Panc1 (cell line): ENCODE results near the gene PRRC2C. TPM values are rescaled to one million over a fixed set of nuclear protein-coding genes. Genes with fewer than 3 reads are reported as not detected.

Source experiments
- ATAC-seq: fragments of 200-7000 bp; cut with Tn5 transposase; 2 replicates; pipeline ENCODE4 v1.9.1; 2020; ENCODE audit warnings: mild to moderate bottlenecking, moderate library complexity
- BruUV-seq: library from RNA; stranded (reverse); fragments of 400-500 nt; replicated peaks from 2 replicates; lab custom pipeline; 2021; lab: Mats Ljungman, UMichigan
- CTCF ChIA-PET: fragments of 300-600 bp; sonication (Branson Sonifier 250); formaldehyde crosslinking; loops from one replicate; lab custom pipeline; 2022; ENCODE audit warnings: antibody characterized with exemption; lab: Charles Lee
- POLR2A ChIA-PET: fragments of 300-600 bp; sonication (Branson Sonifier 250); formaldehyde crosslinking; loops from one replicate; lab custom pipeline; 2022; ENCODE audit warnings: antibody characterized with exemption; lab: Charles Lee
- DNase-seq: peaks from one replicate; pipeline ENCODE4 v3.0.0-alpha.2; 2010; ENCODE audit warnings: low read depth, low spot score
- H3K27ac ChIP-seq: 2 replicates; pipeline ENCODE4 v1.5.1; 2011; ENCODE audit warnings: mild to moderate bottlenecking, low read length, inconsistent platforms
- H3K27me3 ChIP-seq: fragments of 200-500 bp; sonication (Bioruptor generic); 2 replicates; pipeline ENCODE4 v1.6.0; 2014; ENCODE audit warnings: low read length, inconsistent platforms; ENCODE audit not compliant: control insufficient read depth, insufficient read depth
- H3K36me3 ChIP-seq: fragments of 200-500 bp; sonication (Bioruptor generic); 2 replicates; pipeline ENCODE4 v1.5.1; 2014; ENCODE audit warnings: inconsistent platforms, mild to moderate bottlenecking, low read length, moderate library complexity; ENCODE audit not compliant: control insufficient read depth, insufficient read depth
- H3K4me1 ChIP-seq: 2 replicates; pipeline ENCODE4 v1.5.1; 2011; ENCODE audit warnings: inconsistent platforms, mild to moderate bottlenecking, low read length, moderate library complexity; ENCODE audit not compliant: control insufficient read depth, insufficient read depth
- H3K4me3 ChIP-seq, 2 experiments: 2 replicates each; pipeline ENCODE4 v1.5.1; 2011 to 2012; ENCODE audit warnings: low read depth in 2 of 2, low read length in 2 of 2, mild to moderate bottlenecking in 2 of 2, inconsistent platforms in 1 of 2, moderate library complexity in 1 of 2
- H3K9me3 ChIP-seq: fragments of 200-500 bp; sonication (Bioruptor generic); 2 replicates; pipeline ENCODE4 v1.5.1; 2014; ENCODE audit warnings: low read depth, mild to moderate bottlenecking, inconsistent platforms, low read length, moderate library complexity; ENCODE audit not compliant: control insufficient read depth, insufficient read depth
- CTCF ChIP-seq: fragments of 450-650 bp; IDR thresholded peaks from 2 replicates; pipeline ENCODE4 v1.5.1; 2017; ENCODE audit warnings: mild to moderate bottlenecking
- POLR2AphosphoS5 ChIP-seq: IDR thresholded peaks from 2 replicates; pipeline ENCODE4 v1.6.1; 2012; ENCODE audit warnings: mild to moderate bottlenecking, low read depth, low read length, moderate library complexity
- SIN3A ChIP-seq: IDR thresholded peaks from 2 replicates; pipeline ENCODE4 v1.6.1; 2012; ENCODE audit warnings: low read depth, mild to moderate bottlenecking, low read length, moderate library complexity, borderline replicate concordance; ENCODE audit not compliant: insufficient read depth
- TCF7L2 ChIP-seq: IDR thresholded peaks from 2 replicates; pipeline ENCODE4 v1.6.1; 2011; ENCODE audit warnings: mild to moderate bottlenecking, low read depth, low read length, inconsistent platforms
- in situ Hi-C: cut with HindIII; loops from 2 replicates; pipeline ENCODE4 v1.10.0; 2016; ENCODE audit warnings: low sequenced_read_pairs, low pct_unique_long_range_greater_than_20kb
- intact Hi-C: fragments of 100-400 bp; cut with micrococcal nuclease; formaldehyde crosslinking; loops from one replicate; pipeline ENCODE4 v1.10.0; 2022; ENCODE audit not compliant: unreplicated experiment
- total RNA-seq: library from RNA; stranded (reverse); gene quantifications from one replicate; pipeline ENCODE4 v1.2.1, GENCODE V29; 2021; ENCODE audit not compliant: unreplicated experiment
- TF ChIP-seq, protein P1 (sequence below), 2 experiments: IDR thresholded peaks; 2 replicates each; pipeline ENCODE4 v1.6.1; 2011 to 2012; ENCODE audit warnings: low read depth in 2 of 2, control low read depth in 1 of 2, low read length in 1 of 2, mild to moderate bottlenecking in 1 of 2, moderate library complexity in 1 of 2; ENCODE audit not compliant: insufficient read depth in 1 of 2

PRRC2C gene
- total RNA-seq, 1 experiment from 2014 or later: 145 TPM

DNA sequence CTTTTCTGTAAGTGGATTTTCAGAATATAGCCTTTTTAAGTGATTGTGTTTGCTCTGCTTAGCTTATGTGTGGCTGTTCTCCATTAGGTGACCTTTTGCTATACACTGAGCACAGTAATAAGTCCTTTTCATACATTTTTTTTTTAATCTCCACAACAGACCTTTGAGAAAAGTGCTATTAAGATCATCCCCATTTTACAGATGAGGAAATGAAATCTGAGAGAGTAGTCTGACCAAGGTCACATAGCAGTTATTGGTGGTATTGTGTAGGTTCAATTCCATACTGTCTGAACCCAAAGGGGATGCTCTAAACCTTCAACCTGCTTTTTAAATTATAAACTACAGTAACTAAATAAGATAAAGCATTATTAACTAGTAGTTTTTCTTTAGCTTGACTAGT lies 1.7 kb downstream of the PRRC2C start:
- POLR2A ChIA-PET: interaction anchor here (0.6 kb wide), 1 partner anchor 274 kb away, joined by 4 read pairs; no protein-coding TSS in a partner anchor
- BruUV-seq: no TSS peak
- no peak for DNase-seq

GRCh38 chr1:171488190-171488929 lies 3.0 kb downstream of the PRRC2C start:
- DNase-seq: no peak
- BruUV-seq: no TSS peak
- intact Hi-C loops: no loop called here
- peak overlapping the region; percentile 6 to 11; a peak in 2 of 4 replicates for H3K4me3 ChIP-seq
- in situ Hi-C loops: no loop called here
- H3K36me3 ChIP-seq: peaks cover 8% of the 10 kb centered on the region; the same call in 1 of the 2 replicates
- ATAC-seq: no peak
- TF ChIP-seq CTCF (no peak), TCF7L2 (no peak), POLR2AphosphoS5 (no peak), SIN3A (no peak)
- TF ChIP-seq, protein P1, sequence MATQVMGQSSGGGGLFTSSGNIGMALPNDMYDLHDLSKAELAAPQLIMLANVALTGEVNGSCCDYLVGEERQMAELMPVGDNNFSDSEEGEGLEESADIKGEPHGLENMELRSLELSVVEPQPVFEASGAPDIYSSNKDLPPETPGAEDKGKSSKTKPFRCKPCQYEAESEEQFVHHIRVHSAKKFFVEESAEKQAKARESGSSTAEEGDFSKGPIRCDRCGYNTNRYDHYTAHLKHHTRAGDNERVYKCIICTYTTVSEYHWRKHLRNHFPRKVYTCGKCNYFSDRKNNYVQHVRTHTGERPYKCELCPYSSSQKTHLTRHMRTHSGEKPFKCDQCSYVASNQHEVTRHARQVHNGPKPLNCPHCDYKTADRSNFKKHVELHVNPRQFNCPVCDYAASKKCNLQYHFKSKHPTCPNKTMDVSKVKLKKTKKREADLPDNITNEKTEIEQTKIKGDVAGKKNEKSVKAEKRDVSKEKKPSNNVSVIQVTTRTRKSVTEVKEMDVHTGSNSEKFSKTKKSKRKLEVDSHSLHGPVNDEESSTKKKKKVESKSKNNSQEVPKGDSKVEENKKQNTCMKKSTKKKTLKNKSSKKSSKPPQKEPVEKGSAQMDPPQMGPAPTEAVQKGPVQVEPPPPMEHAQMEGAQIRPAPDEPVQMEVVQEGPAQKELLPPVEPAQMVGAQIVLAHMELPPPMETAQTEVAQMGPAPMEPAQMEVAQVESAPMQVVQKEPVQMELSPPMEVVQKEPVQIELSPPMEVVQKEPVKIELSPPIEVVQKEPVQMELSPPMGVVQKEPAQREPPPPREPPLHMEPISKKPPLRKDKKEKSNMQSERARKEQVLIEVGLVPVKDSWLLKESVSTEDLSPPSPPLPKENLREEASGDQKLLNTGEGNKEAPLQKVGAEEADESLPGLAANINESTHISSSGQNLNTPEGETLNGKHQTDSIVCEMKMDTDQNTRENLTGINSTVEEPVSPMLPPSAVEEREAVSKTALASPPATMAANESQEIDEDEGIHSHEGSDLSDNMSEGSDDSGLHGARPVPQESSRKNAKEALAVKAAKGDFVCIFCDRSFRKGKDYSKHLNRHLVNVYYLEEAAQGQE (IDR thresholded peaks at IDR 0.05; ENCODE audit: insufficient read depth in 1 of 2, low read depth in 2 of 2, low read length in 1 of 2): no peak
- peaks cover 22% of the 10 kb centered on the region for H3K4me1 ChIP-seq
- no peaks in the 10 kb centered on the region for H3K27me3 ChIP-seq
- CTCF ChIA-PET: no interaction called here
- no peaks in the 10 kb centered on the region for H3K9me3 ChIP-seq
- peak overlapping the region; percentile 31; the same call in 1 of the 2 replicates for H3K27ac ChIP-seq
- POLR2A ChIA-PET: no interaction called here

More for the DNA sequence above, 1.7 kb downstream of the PRRC2C start:
- H3K27me3 ChIP-seq: no peaks in the 10 kb centered on the region
- peak overlapping the region; percentile 69 to 97 for H3K4me3 ChIP-seq
- CTCF ChIA-PET: no interaction called here
- intact Hi-C loops: no loop called here
- in situ Hi-C loops: no loop called here
- peaks cover 8% of the 10 kb centered on the region; the same call in 1 of the 2 replicates for H3K36me3 ChIP-seq
- H3K4me1 ChIP-seq: peaks cover 22% of the 10 kb centered on the region
- TF ChIP-seq, protein P1 (IDR thresholded peaks at IDR 0.05; ENCODE audit: insufficient read depth in 1 of 2, low read depth in 2 of 2, low read length in 1 of 2): no peak
- TF ChIP-seq TCF7L2: no peak
- H3K27ac ChIP-seq: peak overlapping the region; percentile 98; the same call in 1 of the 2 replicates
- no peak for ATAC-seq
- no peaks in the 10 kb centered on the region for H3K9me3 ChIP-seq
